HT1080 (cell line): Measurements from ENCODE around the gene SRL. TPM values are rescaled to one million over a fixed set of nuclear protein-coding genes. Genes with fewer than 3 reads are reported as not detected.
A peak's percentile ranks its signal among the peaks of the same experiment; 100 is the strongest.
"Not testable (repeated sequence)": the region's sequence is repeated elsewhere in the genome, so short reads cannot be mapped to it uniquely, and the experiment has no call there.

Experiments used
- DNase-seq: peaks from one replicate; pipeline ENCODE4 v3.0.0-alpha.2; 2015; ENCODE audit warnings: low read depth
- total RNA-seq: library from RNA; depleted of rRNA; stranded (reverse); fragments of >200 nt; shearing (Covaris generic); gene quantifications from 2 replicates; pipeline ENCODE4 v1.2.3, GENCODE V29; 2014

Gene SRL
- total RNA-seq, 1 experiment from 2014 or later = not detected

- DNase-seq = peak; percentile 31
Observed at GRCh38 chr16:4261557-4262172, 19.8 kb upstream of the SRL start.

DNA sequence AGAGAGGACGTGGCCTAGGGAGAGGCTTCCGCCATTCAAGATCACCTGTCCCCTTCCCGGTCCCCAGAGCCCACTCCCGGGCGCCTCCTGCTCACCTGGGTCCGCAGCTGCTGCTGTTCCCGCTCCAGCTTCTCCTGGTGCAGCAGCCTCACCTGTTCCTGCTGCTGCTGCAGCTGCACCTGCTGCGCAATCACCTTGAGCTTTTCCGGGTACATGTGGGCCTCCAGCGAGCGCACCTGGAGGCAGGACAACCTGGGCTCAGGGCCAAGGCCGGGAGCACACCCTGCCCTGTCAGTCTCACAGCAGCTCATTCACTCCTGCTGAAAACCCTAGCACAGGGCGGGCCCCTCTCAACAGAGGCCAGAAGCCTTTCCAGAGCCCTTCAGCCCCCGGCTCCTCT is 18.5 kb upstream of the SRL start:
- no peak for DNase-seq

DNA sequence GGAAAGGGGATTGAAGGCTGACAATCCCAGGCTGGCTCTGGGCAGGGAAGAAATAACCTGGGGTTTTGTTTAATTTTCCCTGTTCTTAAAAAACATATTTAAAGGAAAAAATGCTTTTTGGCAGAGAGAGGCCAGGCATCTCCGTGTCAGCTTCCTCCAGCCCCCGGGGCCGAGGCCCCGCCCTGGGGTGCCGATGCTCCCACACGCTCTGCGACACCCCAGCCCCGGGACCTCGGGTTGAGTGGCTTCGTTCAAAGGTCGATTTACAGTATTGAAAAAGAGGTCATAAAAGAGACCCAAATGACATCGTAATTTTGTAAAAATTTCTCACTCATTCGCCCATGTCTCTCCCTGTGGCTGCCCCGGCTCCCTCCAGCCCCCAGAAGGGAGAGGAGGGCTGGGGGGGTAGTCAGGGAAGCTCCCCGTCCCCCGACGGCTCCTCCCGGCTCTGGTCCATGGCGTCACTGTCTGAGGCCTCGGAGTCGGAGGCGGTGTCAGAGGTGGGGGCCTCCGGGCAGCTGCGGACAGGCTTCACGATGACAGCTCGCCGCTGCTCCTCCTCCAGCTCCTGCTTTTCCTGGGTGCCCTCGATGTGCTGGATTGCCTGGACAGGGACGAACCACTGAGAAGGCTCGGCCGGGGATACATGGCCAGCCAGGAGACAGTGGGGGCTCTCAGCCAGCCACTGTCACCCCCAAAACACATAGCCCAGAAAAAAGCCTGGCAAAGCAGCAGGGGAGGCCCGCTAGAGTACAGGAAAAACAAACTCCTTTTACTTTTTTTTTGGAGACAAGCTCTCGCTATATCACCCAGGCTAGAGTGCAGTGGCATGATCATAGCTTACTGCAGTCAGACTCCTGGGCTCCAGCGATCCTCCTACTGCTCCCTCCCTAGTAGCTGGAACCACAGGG is 16.0 kb upstream of the SRL start:
- DNase-seq = no peak

DNA sequence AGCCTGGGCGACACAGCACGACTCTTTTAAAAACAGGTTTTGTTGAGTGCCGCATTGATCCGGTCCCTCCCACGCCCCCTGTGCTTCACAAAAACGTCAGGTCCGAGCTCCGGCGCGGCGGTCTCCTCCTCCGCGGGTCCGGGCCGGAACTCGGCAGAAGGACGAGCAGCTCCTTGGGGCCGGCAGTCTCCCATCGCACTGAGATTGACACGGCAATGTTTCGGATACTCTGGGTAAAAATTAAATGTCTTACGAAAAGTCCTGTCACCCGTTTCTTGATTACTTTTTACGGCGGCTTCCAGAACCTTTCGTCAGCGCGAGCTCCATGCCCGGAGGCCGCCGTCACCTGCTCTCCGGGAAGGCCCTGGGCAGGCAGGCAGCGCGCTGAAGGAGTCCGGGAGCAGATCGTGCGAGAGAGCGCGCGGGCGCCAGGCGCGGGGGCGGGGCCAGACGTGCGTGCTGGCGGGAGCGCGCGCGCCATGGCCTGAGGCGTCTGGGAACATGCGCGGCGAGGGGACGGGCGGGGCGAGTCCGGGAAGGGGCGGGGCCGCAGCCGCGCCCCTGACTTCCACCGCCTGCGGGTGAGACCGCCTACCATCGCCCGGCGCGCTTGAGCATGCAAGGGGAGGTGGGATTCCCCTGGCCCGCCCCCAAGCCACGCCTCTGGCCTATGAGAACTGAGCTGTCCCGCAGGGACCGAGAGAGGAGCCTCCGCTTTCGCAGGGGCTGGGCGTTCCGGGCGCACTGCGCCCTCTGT is 11.7 kb upstream of the SRL start:
- peak; percentile 98 for DNase-seq

DNA sequence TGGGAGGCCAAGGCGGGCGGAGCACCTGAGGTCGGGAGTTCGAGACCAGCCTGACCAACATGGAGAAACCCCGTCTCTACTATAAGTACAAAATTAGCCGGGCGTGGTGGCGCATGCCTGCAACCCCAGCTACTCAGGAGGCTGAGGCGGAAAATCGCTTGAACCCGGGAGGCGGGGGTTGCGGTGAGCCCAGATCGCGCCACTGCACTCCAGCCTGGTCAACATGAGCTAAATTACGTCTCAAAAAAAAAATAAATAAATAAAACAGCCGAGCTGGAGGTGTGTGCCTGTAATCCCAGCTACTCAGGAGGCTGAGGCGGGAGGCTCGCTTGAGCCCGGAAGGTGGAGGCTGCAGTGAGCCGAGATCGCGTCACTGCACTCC is 11.1 kb upstream of the SRL start:
- not testable (repeated sequence) for DNase-seq

DNA sequence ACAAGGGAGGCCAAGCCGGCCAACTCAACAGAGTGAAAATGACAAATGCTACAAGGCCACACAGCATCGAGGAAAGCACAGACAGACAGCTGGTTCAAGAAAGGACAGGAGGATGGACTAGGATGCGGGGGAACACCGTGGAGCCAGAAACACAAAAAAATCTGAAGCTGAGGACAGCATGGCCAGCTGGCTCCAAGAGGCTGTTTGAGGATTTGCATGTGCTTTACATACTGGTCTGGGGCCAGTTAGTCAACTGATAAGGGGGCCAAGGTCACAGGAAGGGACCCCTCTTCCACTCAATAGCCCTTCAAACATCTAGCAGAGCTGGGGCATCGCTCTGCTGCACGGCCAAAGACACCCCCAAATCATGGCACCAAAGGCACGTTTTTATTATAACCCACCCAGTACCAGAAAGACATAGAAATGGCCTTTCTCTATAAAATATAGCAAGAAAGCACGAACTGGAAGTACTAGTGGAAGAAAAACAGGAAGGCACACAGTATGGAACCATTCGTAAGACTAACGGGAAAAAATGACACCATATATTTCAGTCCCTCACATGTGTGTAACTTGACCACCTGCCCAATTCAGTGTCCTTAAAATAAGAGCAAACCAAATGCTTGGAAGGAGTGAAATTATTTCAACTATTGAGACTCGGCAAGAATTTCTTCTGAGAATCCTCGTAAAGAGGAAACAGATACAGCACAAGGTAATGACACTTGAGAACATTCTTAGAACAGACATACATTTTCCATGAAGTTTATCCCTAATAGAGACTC is 7.8 kb upstream of the SRL start:
- DNase-seq = no peak

- no peak for DNase-seq
Observed at GRCh38 chr16:4247460-4247784, 5.5 kb upstream of the SRL start.

- no peak for DNase-seq
Observed at GRCh38 chr16:4246777-4247459, 5.0 kb upstream of the SRL start.

- DNase-seq = no peak
Observed at GRCh38 chr16:4245077-4245791, 3.4 kb upstream of the SRL start.

DNA sequence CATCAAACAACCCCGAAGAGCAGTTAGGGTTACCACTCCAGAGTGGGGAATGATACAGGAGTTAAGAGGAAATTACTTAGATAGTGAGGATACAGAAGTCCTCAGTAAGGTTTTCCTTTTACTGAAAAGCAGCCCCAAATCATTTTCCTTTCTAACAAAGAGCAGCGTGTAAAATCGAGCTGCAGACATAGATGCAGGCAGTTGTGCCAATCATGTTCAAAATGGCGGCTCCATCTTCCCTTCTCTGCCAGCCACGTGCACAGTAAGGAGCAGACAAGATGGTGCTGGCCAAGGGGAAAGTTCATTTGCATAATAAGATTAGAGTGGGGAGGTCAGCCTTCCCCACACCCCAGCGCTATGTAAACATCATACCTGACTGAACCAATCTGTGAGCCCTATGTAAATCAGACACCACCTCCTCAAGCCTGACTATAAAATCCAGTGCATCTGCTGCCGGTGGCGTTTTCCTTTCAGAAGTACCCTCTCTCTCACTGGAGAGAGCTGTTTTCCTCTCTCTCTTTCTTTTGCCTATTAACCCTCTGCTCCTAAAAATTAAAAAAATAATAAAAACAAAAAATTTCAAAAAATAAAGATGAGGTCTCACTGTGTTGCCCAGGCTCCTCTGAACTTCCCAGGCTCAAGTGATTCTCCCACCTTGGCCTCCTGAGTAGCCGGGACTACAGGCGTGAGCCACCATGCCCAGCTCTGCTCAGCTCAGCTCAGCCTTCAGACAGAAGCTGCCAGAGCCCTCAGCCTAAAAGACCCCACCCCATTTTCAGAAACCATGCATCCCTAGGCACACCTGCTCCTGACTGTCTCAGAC is 2.6 kb upstream of the SRL start:
- DNase-seq = peak; percentile 65

DNA sequence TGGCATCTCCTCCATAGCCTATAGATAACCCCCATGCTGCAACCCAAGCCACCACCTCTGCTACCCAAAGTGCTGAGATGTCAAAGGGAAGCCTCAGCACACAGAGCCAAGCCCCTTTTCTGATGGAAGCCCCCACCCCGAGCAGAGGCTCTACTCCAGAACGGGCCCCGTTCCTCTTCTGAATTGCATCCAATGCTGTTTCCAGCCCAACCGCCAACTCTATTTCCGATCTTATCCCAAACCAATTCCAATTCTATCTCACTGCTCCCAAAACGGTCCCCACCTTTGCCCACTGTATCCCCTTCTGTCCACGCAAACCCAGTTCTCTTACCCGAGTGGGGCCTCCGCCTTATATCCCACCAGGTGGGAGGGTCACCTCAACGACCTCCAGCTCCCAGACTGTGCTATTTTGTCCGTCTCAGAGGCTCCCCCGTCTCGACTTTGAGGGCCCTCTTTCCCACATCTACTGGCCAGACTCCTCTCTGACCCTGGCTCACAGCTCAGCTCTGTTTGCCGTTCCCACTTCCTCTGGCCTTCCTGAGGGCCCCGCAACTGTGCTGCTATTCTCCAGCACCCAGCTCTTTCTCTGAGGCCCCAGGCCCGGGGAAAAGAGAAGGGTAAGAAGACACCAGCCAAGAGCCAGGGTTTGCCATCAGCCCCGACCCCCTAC is 487 bp downstream of the SRL start:
- no peak for DNase-seq

DNA sequence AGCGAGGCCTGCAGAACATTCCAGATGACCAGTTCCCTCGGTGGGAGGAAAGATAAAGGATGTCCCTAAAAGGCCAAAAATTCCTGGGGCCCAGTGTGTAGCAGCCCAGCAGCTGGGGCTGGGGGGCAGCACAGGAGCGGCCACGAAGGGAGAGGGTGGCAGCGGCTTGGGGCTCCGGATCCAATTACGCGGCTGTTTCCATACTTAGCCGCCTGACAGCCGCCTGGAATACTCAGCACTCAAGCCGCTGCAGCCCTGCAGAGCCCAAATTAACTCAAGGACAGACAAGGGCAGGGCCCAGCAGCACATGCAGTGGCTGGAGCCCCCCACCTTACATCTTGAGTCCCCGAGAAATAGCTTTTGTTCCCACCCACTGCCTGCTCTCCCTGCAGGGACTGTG is 1.3 kb downstream of the SRL start:
- no peak for DNase-seq

- no peak for DNase-seq
Observed at GRCh38 chr16:4239682-4240175, 2.2 kb downstream of the SRL start.

DNA sequence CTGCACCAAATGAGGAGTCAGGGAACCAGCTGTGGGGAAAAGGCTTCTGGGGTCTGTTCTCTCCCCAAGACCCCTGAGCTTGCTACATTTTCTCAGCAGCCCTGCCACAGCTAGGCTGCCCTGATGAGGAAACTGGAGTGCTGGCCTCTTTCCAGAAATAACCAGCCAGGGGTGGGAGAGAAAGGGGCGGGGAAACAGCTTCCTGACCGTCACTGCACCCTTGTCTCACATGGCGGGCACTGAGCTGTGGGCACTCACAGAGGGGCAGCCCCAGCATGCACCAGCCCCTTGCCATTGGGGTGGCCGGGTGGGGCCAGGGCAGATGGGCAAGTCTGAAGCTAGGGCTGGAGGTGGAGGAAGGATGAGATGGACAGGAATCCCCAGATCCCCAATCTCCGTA is 2.9 kb downstream of the SRL start:
- no peak for DNase-seq

DNA sequence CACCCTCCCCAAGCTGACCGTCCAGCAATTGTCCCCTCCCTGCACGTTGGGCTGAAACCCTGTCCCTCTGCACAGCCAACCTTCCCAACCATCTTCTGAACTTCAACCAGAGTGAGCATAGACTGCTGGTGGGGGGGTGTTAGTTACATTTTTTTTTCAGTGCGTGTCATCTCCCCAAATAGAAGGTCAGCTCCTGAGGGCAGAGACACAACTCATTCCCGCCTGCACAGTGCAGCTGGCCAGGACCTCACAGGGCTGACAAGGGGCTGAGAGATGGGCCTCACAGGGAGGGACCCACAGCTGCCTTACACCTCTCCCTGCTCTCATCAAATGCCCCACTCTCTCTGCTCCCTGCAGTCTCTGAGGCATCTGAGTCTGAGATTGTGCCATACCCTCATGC is 8.4 kb downstream of the SRL start:
- no peak for DNase-seq

GRCh38 chr16:4232541-4233386 is 9.1 kb downstream of the SRL start:
- no peak for DNase-seq

DNA sequence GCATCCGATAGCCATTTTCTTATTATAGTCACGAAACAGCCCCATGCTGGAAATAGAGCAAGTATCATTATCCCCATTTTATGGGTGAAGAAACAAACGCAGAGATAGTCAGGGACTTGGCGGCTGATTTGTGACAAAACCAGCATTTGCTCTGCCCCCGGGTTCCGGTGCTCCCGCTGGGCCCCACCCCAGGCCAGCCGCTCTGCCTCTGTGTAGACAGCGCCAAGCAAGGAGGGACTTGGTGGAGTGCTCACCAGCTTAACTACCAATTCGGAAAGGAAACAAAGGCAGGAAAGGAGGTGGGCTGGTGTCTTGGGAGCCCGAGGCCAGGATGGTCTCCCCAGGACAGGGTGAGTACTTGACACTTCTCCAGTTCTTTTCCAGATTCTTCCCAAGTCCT is 10.0 kb downstream of the SRL start:
- DNase-seq = no peak

GRCh38 chr16:4231367-4231766 is 10.5 kb downstream of the SRL start:
- DNase-seq = no peak
